Measurements from ENCODE around the gene IL13.
"Not testable (repeated sequence)": the region's sequence is repeated elsewhere in the genome, so short reads cannot be mapped to it uniquely, and the experiment has no call there.

Gene IL13

GRCh38 chr5:132657676-132658380 is at the start of gene IL13:
Gene IL13, plus strand, starts transcription at chr5:132658173. Its CDS starts 14 bp downstream, at chr5:132658187.
- peak in 1 of 2 experiments; percentile 49 for DNase-seq

GRCh38 chr5:132611965-132612364 is 46.0 kb upstream of the IL13 start:
- no peak for DNase-seq

GRCh38 chr5:132612846-132613245 is 45.1 kb upstream of the IL13 start:
- DNase-seq: no peak

GRCh38 chr5:132621699-132622098 is 36.3 kb upstream of the IL13 start:
- DNase-seq: no peak

GRCh38 chr5:132622608-132623007 is 35.4 kb upstream of the IL13 start:
- no peak for DNase-seq

GRCh38 chr5:132627470-132627869 is 30.5 kb upstream of the IL13 start:
- DNase-seq: no peak

GRCh38 chr5:132628814-132629213 is 29.2 kb upstream of the IL13 start:
- no peak for DNase-seq

- DNase-seq: no peak
Measured at GRCh38 chr5:132629230-132629944, 28.6 kb upstream of the IL13 start.

GRCh38 chr5:132633587-132633986 is 24.4 kb upstream of the IL13 start:
- not testable (repeated sequence) for DNase-seq

- no peak for DNase-seq
Measured at GRCh38 chr5:132635873-132636272, 22.1 kb upstream of the IL13 start.

GRCh38 chr5:132637241-132637640 is 20.7 kb upstream of the IL13 start:
- no peak for DNase-seq

- DNase-seq: peak in 1 of 2 experiments; percentile 40
Measured at GRCh38 chr5:132639706-132640130, 18.3 kb upstream of the IL13 start.

- DNase-seq: no peak
Measured at GRCh38 chr5:132640613-132641012, 17.4 kb upstream of the IL13 start.

- peak in 1 of 2 experiments; percentile 59 for DNase-seq
Measured at GRCh38 chr5:132641241-132641723, 16.7 kb upstream of the IL13 start.

- no peak for DNase-seq
Measured at GRCh38 chr5:132641841-132642240, 16.1 kb upstream of the IL13 start.

GRCh38 chr5:132644177-132644576 is 13.8 kb upstream of the IL13 start:
- DNase-seq: no peak

- DNase-seq: no peak
Measured at GRCh38 chr5:132646583-132647266, 11.2 kb upstream of the IL13 start.

- no peak for DNase-seq
Measured at GRCh38 chr5:132647473-132647872, 10.5 kb upstream of the IL13 start.

- DNase-seq: no peak
Measured at GRCh38 chr5:132648355-132648754, 9.6 kb upstream of the IL13 start.

- DNase-seq: no peak
Measured at GRCh38 chr5:132651838-132652469, 6.0 kb upstream of the IL13 start.

GRCh38 chr5:132653716-132654115 is 4.3 kb upstream of the IL13 start:
- no peak for DNase-seq

- DNase-seq: peak in 1 of 2 experiments; percentile 59
Measured at GRCh38 chr5:132655821-132656773, 1.9 kb upstream of the IL13 start.
